Panc1 (cell line): ENCODE measurements around the gene HDAC3. TPM values are rescaled to one million over a fixed set of nuclear protein-coding genes. Genes with fewer than 3 reads are reported as not detected.

Experiments
- ATAC-seq: fragments of 200-7000 bp; cut with Tn5 transposase; 2 replicates; pipeline ENCODE4 v1.9.1; 2020; ENCODE audit warnings: mild to moderate bottlenecking, moderate library complexity
- BruUV-seq: library from RNA; stranded (reverse); fragments of 400-500 nt; replicated peaks from 2 replicates; lab custom pipeline; 2021; lab: Mats Ljungman, UMichigan
- CTCF ChIA-PET: fragments of 300-600 bp; sonication (Branson Sonifier 250); formaldehyde crosslinking; loops from one replicate; lab custom pipeline; 2022; ENCODE audit warnings: antibody characterized with exemption; lab: Charles Lee
- POLR2A ChIA-PET: fragments of 300-600 bp; sonication (Branson Sonifier 250); formaldehyde crosslinking; loops from one replicate; lab custom pipeline; 2022; ENCODE audit warnings: antibody characterized with exemption; lab: Charles Lee
- DNase-seq: peaks from one replicate; pipeline ENCODE4 v3.0.0-alpha.2; 2010; ENCODE audit warnings: low read depth, low spot score
- H3K27ac ChIP-seq: 2 replicates; pipeline ENCODE4 v1.5.1; 2011; ENCODE audit warnings: mild to moderate bottlenecking, low read length, inconsistent platforms
- H3K27me3 ChIP-seq: fragments of 200-500 bp; sonication (Bioruptor generic); 2 replicates; pipeline ENCODE4 v1.6.0; 2014; ENCODE audit warnings: low read length, inconsistent platforms; ENCODE audit not compliant: control insufficient read depth, insufficient read depth
- H3K36me3 ChIP-seq: fragments of 200-500 bp; sonication (Bioruptor generic); 2 replicates; pipeline ENCODE4 v1.5.1; 2014; ENCODE audit warnings: inconsistent platforms, mild to moderate bottlenecking, low read length, moderate library complexity; ENCODE audit not compliant: control insufficient read depth, insufficient read depth
- H3K4me1 ChIP-seq: 2 replicates; pipeline ENCODE4 v1.5.1; 2011; ENCODE audit warnings: inconsistent platforms, mild to moderate bottlenecking, low read length, moderate library complexity; ENCODE audit not compliant: control insufficient read depth, insufficient read depth
- H3K4me3 ChIP-seq, 2 experiments: 2 replicates each; pipeline ENCODE4 v1.5.1; 2011 to 2012; ENCODE audit warnings: low read depth in 2 of 2, low read length in 2 of 2, mild to moderate bottlenecking in 2 of 2, inconsistent platforms in 1 of 2, moderate library complexity in 1 of 2
- H3K9me3 ChIP-seq: fragments of 200-500 bp; sonication (Bioruptor generic); 2 replicates; pipeline ENCODE4 v1.5.1; 2014; ENCODE audit warnings: low read depth, mild to moderate bottlenecking, inconsistent platforms, low read length, moderate library complexity; ENCODE audit not compliant: control insufficient read depth, insufficient read depth
- POLR2AphosphoS5 ChIP-seq: IDR thresholded peaks from 2 replicates; pipeline ENCODE4 v1.6.1; 2012; ENCODE audit warnings: mild to moderate bottlenecking, low read depth, low read length, moderate library complexity
- SIN3A ChIP-seq: IDR thresholded peaks from 2 replicates; pipeline ENCODE4 v1.6.1; 2012; ENCODE audit warnings: low read depth, mild to moderate bottlenecking, low read length, moderate library complexity, borderline replicate concordance; ENCODE audit not compliant: insufficient read depth
- TCF7L2 ChIP-seq: IDR thresholded peaks from 2 replicates; pipeline ENCODE4 v1.6.1; 2011; ENCODE audit warnings: mild to moderate bottlenecking, low read depth, low read length, inconsistent platforms
- in situ Hi-C: cut with HindIII; loops from 2 replicates; pipeline ENCODE4 v1.10.0; 2016; ENCODE audit warnings: low sequenced_read_pairs, low pct_unique_long_range_greater_than_20kb
- intact Hi-C: fragments of 100-400 bp; cut with micrococcal nuclease; formaldehyde crosslinking; loops from one replicate; pipeline ENCODE4 v1.10.0; 2022; ENCODE audit not compliant: unreplicated experiment
- total RNA-seq: library from RNA; stranded (reverse); gene quantifications from one replicate; pipeline ENCODE4 v1.2.1, GENCODE V29; 2021; ENCODE audit not compliant: unreplicated experiment
- TF ChIP-seq, protein P1 (sequence below): fragments of 450-650 bp; IDR thresholded peaks from 2 replicates; pipeline ENCODE4 v1.5.1; 2017; ENCODE audit warnings: mild to moderate bottlenecking
- TF ChIP-seq, protein P2 (sequence below), 2 experiments: IDR thresholded peaks; 2 replicates each; pipeline ENCODE4 v1.6.1; 2011 to 2012; ENCODE audit warnings: low read depth in 2 of 2, control low read depth in 1 of 2, low read length in 1 of 2, mild to moderate bottlenecking in 1 of 2, moderate library complexity in 1 of 2; ENCODE audit not compliant: insufficient read depth in 1 of 2

Gene HDAC3
- total RNA-seq, 1 experiment from 2014 or later, result 75.5 TPM

DNA sequence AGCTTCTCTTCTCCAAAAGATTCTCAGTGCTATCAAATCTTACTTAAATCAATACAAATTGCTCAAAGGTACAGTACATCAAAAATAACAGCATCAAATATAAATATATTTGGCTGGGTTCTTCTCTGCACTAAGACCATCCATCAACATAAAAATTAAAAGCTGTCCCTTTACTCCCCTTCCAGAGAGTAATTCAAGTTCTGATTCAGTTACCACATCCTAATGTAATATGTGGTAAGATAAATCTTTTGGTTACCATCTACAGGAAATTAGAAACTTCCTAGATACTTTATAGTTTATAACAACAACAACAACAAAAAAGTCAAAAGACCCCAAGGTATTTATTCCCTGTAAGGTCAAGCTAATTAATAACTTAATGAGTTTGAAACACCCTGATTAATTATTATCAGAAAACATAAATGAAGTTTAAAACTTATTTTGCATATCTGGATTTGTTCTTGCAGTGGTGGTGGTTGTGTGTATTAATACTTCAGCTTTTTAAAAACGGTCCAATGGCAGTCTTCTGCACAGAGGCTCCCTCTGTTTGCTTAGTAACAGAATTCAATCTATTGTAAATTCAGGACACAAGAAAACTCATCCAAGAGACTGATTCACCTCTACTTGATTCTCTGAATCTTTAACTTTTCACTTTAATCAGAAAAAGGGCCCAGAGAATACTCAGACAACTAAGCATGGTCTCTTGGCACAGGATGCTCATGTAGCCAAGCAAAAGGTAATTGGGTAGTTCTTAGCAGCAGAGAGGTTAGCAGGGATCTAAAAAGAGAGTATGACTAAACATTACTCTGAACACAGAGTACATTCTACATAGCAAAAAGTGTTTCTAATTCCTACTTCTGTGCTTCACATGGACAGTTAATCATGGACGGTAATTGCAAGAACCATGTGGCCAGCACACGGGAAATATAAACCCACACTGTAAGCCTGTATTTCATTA is 38.0 kb downstream of the HDAC3 start:
- in situ Hi-C loops, result no loop called here
- H3K27ac ChIP-seq, result no peak overlapping the region; the same call in 1 of the 2 replicates
- peaks cover 10% of the 10 kb centered on the region; the same call in 1 of the 2 replicates for H3K4me1 ChIP-seq
- POLR2A ChIA-PET, result no interaction called here
- CTCF ChIA-PET, result no interaction called here
- H3K9me3 ChIP-seq, result no peaks in the 10 kb centered on the region
- intact Hi-C loops, result no loop called here
- no peaks in the 10 kb centered on the region for H3K27me3 ChIP-seq
- no peak for TF ChIP-seq POLR2AphosphoS5
- TF ChIP-seq TCF7L2, result no peak
- TF ChIP-seq, protein P1, sequence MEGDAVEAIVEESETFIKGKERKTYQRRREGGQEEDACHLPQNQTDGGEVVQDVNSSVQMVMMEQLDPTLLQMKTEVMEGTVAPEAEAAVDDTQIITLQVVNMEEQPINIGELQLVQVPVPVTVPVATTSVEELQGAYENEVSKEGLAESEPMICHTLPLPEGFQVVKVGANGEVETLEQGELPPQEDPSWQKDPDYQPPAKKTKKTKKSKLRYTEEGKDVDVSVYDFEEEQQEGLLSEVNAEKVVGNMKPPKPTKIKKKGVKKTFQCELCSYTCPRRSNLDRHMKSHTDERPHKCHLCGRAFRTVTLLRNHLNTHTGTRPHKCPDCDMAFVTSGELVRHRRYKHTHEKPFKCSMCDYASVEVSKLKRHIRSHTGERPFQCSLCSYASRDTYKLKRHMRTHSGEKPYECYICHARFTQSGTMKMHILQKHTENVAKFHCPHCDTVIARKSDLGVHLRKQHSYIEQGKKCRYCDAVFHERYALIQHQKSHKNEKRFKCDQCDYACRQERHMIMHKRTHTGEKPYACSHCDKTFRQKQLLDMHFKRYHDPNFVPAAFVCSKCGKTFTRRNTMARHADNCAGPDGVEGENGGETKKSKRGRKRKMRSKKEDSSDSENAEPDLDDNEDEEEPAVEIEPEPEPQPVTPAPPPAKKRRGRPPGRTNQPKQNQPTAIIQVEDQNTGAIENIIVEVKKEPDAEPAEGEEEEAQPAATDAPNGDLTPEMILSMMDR, result no peak
- TF ChIP-seq, protein P2, sequence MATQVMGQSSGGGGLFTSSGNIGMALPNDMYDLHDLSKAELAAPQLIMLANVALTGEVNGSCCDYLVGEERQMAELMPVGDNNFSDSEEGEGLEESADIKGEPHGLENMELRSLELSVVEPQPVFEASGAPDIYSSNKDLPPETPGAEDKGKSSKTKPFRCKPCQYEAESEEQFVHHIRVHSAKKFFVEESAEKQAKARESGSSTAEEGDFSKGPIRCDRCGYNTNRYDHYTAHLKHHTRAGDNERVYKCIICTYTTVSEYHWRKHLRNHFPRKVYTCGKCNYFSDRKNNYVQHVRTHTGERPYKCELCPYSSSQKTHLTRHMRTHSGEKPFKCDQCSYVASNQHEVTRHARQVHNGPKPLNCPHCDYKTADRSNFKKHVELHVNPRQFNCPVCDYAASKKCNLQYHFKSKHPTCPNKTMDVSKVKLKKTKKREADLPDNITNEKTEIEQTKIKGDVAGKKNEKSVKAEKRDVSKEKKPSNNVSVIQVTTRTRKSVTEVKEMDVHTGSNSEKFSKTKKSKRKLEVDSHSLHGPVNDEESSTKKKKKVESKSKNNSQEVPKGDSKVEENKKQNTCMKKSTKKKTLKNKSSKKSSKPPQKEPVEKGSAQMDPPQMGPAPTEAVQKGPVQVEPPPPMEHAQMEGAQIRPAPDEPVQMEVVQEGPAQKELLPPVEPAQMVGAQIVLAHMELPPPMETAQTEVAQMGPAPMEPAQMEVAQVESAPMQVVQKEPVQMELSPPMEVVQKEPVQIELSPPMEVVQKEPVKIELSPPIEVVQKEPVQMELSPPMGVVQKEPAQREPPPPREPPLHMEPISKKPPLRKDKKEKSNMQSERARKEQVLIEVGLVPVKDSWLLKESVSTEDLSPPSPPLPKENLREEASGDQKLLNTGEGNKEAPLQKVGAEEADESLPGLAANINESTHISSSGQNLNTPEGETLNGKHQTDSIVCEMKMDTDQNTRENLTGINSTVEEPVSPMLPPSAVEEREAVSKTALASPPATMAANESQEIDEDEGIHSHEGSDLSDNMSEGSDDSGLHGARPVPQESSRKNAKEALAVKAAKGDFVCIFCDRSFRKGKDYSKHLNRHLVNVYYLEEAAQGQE (IDR thresholded peaks at IDR 0.05; ENCODE audit: insufficient read depth in 1 of 2, low read depth in 2 of 2, low read length in 1 of 2), result no peak
- TF ChIP-seq SIN3A, result no peak
- no peaks in the 10 kb centered on the region for H3K36me3 ChIP-seq
- BruUV-seq, result no TSS peak
- no peak overlapping the region for H3K4me3 ChIP-seq
- ATAC-seq (no peak), DNase-seq (no peak)

DNA sequence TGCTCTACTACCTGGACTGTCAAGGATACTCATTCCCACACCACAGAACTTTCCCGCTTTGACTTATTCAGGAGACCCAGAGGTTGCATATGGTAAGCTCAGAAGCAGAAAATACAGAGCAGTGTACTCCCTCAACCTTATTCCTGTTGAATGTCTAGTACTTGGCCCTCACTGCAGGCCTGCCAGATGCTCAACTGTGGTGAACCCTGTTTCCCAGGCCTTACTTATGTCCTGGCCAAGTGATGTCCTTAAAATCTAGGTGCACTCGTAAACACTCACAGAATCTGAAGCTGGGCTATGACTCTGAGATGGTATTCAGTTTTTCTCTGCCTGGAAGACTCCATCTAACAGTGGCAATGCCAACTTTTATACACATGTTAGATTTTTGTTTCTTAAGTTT is 38.8 kb downstream of the HDAC3 start:
- no peaks in the 10 kb centered on the region for H3K36me3 ChIP-seq
- TF ChIP-seq TCF7L2 (no peak), SIN3A (no peak), POLR2AphosphoS5 (no peak)
- TF ChIP-seq, protein P2 (IDR thresholded peaks at IDR 0.05; ENCODE audit: insufficient read depth in 1 of 2, low read depth in 2 of 2, low read length in 1 of 2), result no peak
- TF ChIP-seq, protein P1, result no peak
- ATAC-seq (0 out of 2 replicates have a peak, but pooled peaks have one; percentile 29), DNase-seq (no peak)
- intact Hi-C loops, result no loop called here
- H3K27ac ChIP-seq, result no peak overlapping the region
- in situ Hi-C loops, result no loop called here
- BruUV-seq, result no TSS peak
- no peaks in the 10 kb centered on the region for H3K9me3 ChIP-seq
- ChIA-PET POLR2A (no interaction called here), CTCF (interaction anchor here (0.6 kb wide), 1 partner anchor 34 kb away, joined by 3 read pairs; no protein-coding TSS in a partner anchor)
- no peaks in the 10 kb centered on the region for H3K27me3 ChIP-seq
- peaks cover 10% of the 10 kb centered on the region; the same call in 1 of the 2 replicates for H3K4me1 ChIP-seq
- H3K4me3 ChIP-seq, result no peak overlapping the region
